ENCODE measurements around the gene BCL6. TPM values are rescaled to one million over a fixed set of nuclear protein-coding genes. Genes with fewer than 3 reads are reported as not detected.
A peak's percentile ranks its signal among the peaks of the same experiment; 100 is the strongest.

Gene BCL6
- total RNA-seq, 2 experiments from 2014 or later, result 76.6 to 79.6 TPM

- H3K4me1 ChIP-seq (ENCODE audit: insufficient read depth, low read length), result peaks cover 61% of the 10 kb centered on the region
- Mint-ChIP-seq H3K27me3 (no peaks in the 10 kb centered on the region), H3K27ac (peak overlapping the region; percentile 99), H3K36me3 (ENCODE audit: low read depth) (peaks cover 48% of the 10 kb centered on the region), H3K4me3 (peak overlapping the region; percentile 100), H3K4me1 (ENCODE audit: low read depth) (peaks cover 75% of the 10 kb centered on the region), H3K9me3 (no peaks in the 10 kb centered on the region)
- TF ChIP-seq CTCF (IDR thresholded peaks at IDR 0.05), result peak; percentile 9
- POLR2A ChIA-PET, result interaction anchor here (1.0 to 2.5 kb wide), 10 partner anchors 232 to 1390 kb away, joined by 3 to 13 read pairs (median 4); no protein-coding TSS in a partner anchor
- ATAC-seq (ENCODE audit: poor library complexity) (no peak), DNase-seq (peak in 5 of 14 experiments; percentile 12 to 58 (median 56))
- no peaks in the 10 kb centered on the region for H3K36me3 ChIP-seq (ENCODE audit: insufficient read depth, low read length)
- H3K27me3 ChIP-seq (ENCODE audit: control insufficient read depth in 1 of 2, insufficient read depth in 2 of 2, low read length in 2 of 2), result no peaks in the 10 kb centered on the region
- CTCF ChIA-PET, result interaction anchor here (0.9 to 1.8 kb wide), 3 partner anchors 235 to 1211 kb away, joined by 3 to 9 read pairs (median 3); no protein-coding TSS in a partner anchor
- H3K4me3 ChIP-seq (ENCODE audit: low read length), result peak overlapping the region; percentile 96
- H3K27ac ChIP-seq (ENCODE audit: low read depth in 1 of 2, low read length in 2 of 2), result peak overlapping the region; percentile 21 to 46
- intact Hi-C loops (cut with DNase I, micrococcal nuclease), result loop anchor here (1.0 to 10.0 kb wide), 12 partner anchors 176 to 1585 kb away; no protein-coding TSS in a partner anchor
- no peaks in the 10 kb centered on the region for H3K9me3 ChIP-seq (ENCODE audit: control insufficient read depth in 1 of 2, insufficient read depth in 1 of 2, low read length in 2 of 2)
Observed at GRCh38 chr3:187742351-187743171, 2.7 kb downstream of the BCL6 start.

GRCh38 chr3:187741403-187742350, 3.6 kb downstream of the BCL6 start:
- peak overlapping the region; percentile 99 for H3K27ac Mint-ChIP-seq
- Histone ChIP-seq H3K27ac (ENCODE audit: low read depth in 1 of 2, low read length in 2 of 2) (peak overlapping the region; percentile 18 to 43), H3K36me3 (ENCODE audit: insufficient read depth, low read length) (no peaks in the 10 kb centered on the region), H3K27me3 (ENCODE audit: control insufficient read depth in 1 of 2, insufficient read depth in 2 of 2, low read length in 2 of 2) (no peaks in the 10 kb centered on the region), H3K4me1 (ENCODE audit: insufficient read depth, low read length) (peaks cover 66% of the 10 kb centered on the region), H3K9me3 (ENCODE audit: control insufficient read depth in 1 of 2, insufficient read depth in 1 of 2, low read length in 2 of 2) (no peaks in the 10 kb centered on the region), H3K4me3 (ENCODE audit: low read length) (peak overlapping the region; percentile 96)
- peaks cover 54% of the 10 kb centered on the region for H3K36me3 Mint-ChIP-seq (ENCODE audit: low read depth)
- DNase-seq (peak; percentile 61 to 88 (median 70)), ATAC-seq (ENCODE audit: poor library complexity) (peak; percentile 7)
- H3K4me3 Mint-ChIP-seq, result peak overlapping the region; percentile 100
- H3K9me3 Mint-ChIP-seq, result no peaks in the 10 kb centered on the region
- H3K4me1 Mint-ChIP-seq (ENCODE audit: low read depth), result peaks cover 72% of the 10 kb centered on the region
- no peaks in the 10 kb centered on the region for H3K27me3 Mint-ChIP-seq
- peak; percentile 97 for TF ChIP-seq CTCF (IDR thresholded peaks at IDR 0.05)
- intact Hi-C loops (cut with DNase I, micrococcal nuclease), result loop anchor here (1.0 to 10.0 kb wide), 13 partner anchors 177 to 1586 kb away; no protein-coding TSS in a partner anchor
- ChIA-PET CTCF (interaction anchor here (0.7 to 4.4 kb wide), 35 partner anchors 8 to 1614 kb away, joined by 3 to 80 read pairs (median 5); partner anchors contain the start of gene LPP), POLR2A (interaction anchor here (0.6 to 4.2 kb wide), 15 partner anchors 11 to 1583 kb away, joined by 3 to 54 read pairs (median 5); partner anchors contain the start of gene LPP)
